Keratinocyte (primary cell): ENCODE results near the gene ADAMTS2. TPM values are rescaled to one million over a fixed set of nuclear protein-coding genes. Genes with fewer than 3 reads are reported as not detected.

Experiments used
- DNase-seq: peaks from one replicate; pipeline ENCODE4 v3.0.0-alpha.2; 2011; ENCODE audit warnings: low read depth, missing footprints, low spot score
- FAIRE-seq: peaks from 2 replicates; lab custom pipeline; 2011; peaks lifted over from hg19 to GRCh38; lab: Jason Lieb, UNC
- H2AFZ ChIP-seq: 2 replicates; pipeline ENCODE4 v1.6.0; 2012; ENCODE audit warnings: low read length, control low read depth, inconsistent platforms; ENCODE audit not compliant: control insufficient read depth
- H3K27ac ChIP-seq: 2 replicates; pipeline ENCODE4 v1.5.1; 2011; ENCODE audit warnings: low read length; ENCODE audit not compliant: control insufficient read depth, insufficient read depth
- H3K27me3 ChIP-seq: 3 replicates; pipeline ENCODE4 v1.6.0; 2011; ENCODE audit warnings: low read length; ENCODE audit not compliant: control insufficient read depth, insufficient read depth; ENCODE audit errors: extremely low read depth
- H3K36me3 ChIP-seq, 2 experiments: 2 replicates in 1 of 2; 3 replicates in 1 of 2; pipeline ENCODE4 v1.5.1; 2011; ENCODE audit warnings: low read length in 2 of 2, mild to moderate bottlenecking in 1 of 2; ENCODE audit not compliant: control insufficient read depth in 2 of 2, insufficient read depth in 2 of 2; ENCODE audit errors: extremely low read depth in 1 of 2
- H3K4me1 ChIP-seq: 3 replicates; pipeline ENCODE4 v1.5.1; 2011; ENCODE audit warnings: low read length; ENCODE audit not compliant: control insufficient read depth, insufficient read depth; ENCODE audit errors: extremely low read depth
- H3K4me2 ChIP-seq: 3 replicates; pipeline ENCODE4 v1.6.0; 2011; ENCODE audit warnings: low read depth, low read length; ENCODE audit not compliant: control insufficient read depth, insufficient read depth; ENCODE audit errors: extremely low read depth
- H3K4me3 ChIP-seq, 3 experiments: fragments of 200-600 bp in 1 of 3; sonication (generic) in 1 of 3; 2 replicates in 2 of 3; 3 replicates in 1 of 3; pipeline ENCODE4 v1.5.1; 2011 to 2016; ENCODE audit warnings: low read length in 3 of 3, mild to moderate bottlenecking in 3 of 3, control low read depth in 2 of 3, inconsistent platforms in 1 of 3, low read depth in 1 of 3, mixed read lengths in 1 of 3, mixed run types in 1 of 3, moderate library complexity in 1 of 3; ENCODE audit not compliant: control insufficient read depth in 2 of 3, insufficient read depth in 2 of 3; ENCODE audit errors: extremely low read depth in 1 of 3
- H3K79me2 ChIP-seq: 2 replicates; pipeline ENCODE4 v1.6.0; 2012; ENCODE audit warnings: low read length; ENCODE audit not compliant: control insufficient read depth, insufficient read depth
- H3K9ac ChIP-seq: 3 replicates; pipeline ENCODE4 v1.6.0; 2011; ENCODE audit warnings: low read length; ENCODE audit not compliant: control insufficient read depth, insufficient read depth; ENCODE audit errors: extremely low read depth
- H3K9me1 ChIP-seq: 3 replicates; pipeline ENCODE4 v1.6.0; 2011; ENCODE audit warnings: low read length; ENCODE audit not compliant: control insufficient read depth, insufficient read depth; ENCODE audit errors: extremely low read depth
- H3K9me3 ChIP-seq: 2 replicates; pipeline ENCODE4 v1.5.1; 2012; ENCODE audit warnings: low read depth, low read length; ENCODE audit not compliant: control insufficient read depth
- H4K20me1 ChIP-seq: 3 replicates; pipeline ENCODE4 v1.6.0; 2011; ENCODE audit warnings: low read length; ENCODE audit not compliant: control insufficient read depth, insufficient read depth; ENCODE audit errors: extremely low read depth
- CTCF ChIP-seq, 3 experiments: IDR thresholded peaks in 1 of 3; conservative IDR thresholded peaks in 1 of 3; optimal IDR thresholded peaks in 1 of 3; 2 replicates in 2 of 3; 3 replicates in 1 of 3; pipeline versions ENCODE3 to v1.5.1; 2011; ENCODE audit warnings: low read length in 3 of 3, mild to moderate bottlenecking in 3 of 3, moderate library complexity in 2 of 3, control low read depth in 1 of 3, inconsistent platforms in 1 of 3; ENCODE audit not compliant: insufficient read depth in 2 of 3; ENCODE audit errors: extremely low read depth in 1 of 3
- EZH2 ChIP-seq: IDR thresholded peaks from one replicate; pipeline ENCODE4 v1.6.1; 2012; ENCODE audit warnings: inconsistent platforms, mild to moderate bottlenecking, low read length, moderate library complexity
- dilution Hi-C: fragments of 300-500 bp; cut with MboI; formaldehyde crosslinking; loops from one replicate; pipeline ENCODE4 v1.7.0; 2020; ENCODE audit warnings: low sequenced_read_pairs; ENCODE audit not compliant: extremely low pct_ligation_motif_present
- polyA plus RNA-seq, 5 experiments: library from polyadenylated mRNA; depleted of rRNA in 3 of 5; stranded (reverse) in 3 of 5; stranded (forward) in 1 of 5; unstranded in 1 of 5; fragments of >200 nt; gene quantifications; 1 replicate in 1 of 5; 2 replicates in 3 of 5; 3 replicates in 1 of 5; pipeline versions ENCODE4 v1.2.1 to v1.2.3, GENCODE V29; 2011 to 2012; ENCODE audit warnings: missing spikeins in 2 of 5, low read depth in 1 of 5, low replicate concordance in 1 of 5

Gene ADAMTS2
- polyA plus RNA-seq, 1 donor (not counting 4 experiments of a cell fraction or from before 2014, with no cell fraction given), result not detected

- Histone ChIP-seq H2AFZ (no peak overlapping the region), H3K4me1 (no peaks in the 10 kb centered on the region), H3K9me3 (peaks cover 10% of the 10 kb centered on the region), H3K79me2 (no peaks in the 10 kb centered on the region), H3K9ac (no peak overlapping the region), H3K27ac (no peak overlapping the region), H3K4me3 (no peak overlapping the region), H4K20me1 (no peaks in the 10 kb centered on the region), H3K9me1 (no peaks in the 10 kb centered on the region), H3K27me3 (no peaks in the 10 kb centered on the region), H3K36me3 (no peaks in the 10 kb centered on the region), H3K4me2 (no peak overlapping the region)
- TF ChIP-seq CTCF (optimal IDR thresholded peaks at IDR 0.05 in 1 of 3, IDR thresholded peaks at IDR 0.05 in 1 of 3, conservative IDR thresholded peaks at IDR 0.05 in 1 of 3; ENCODE audit: extremely low read depth in 1 of 3, insufficient read depth in 2 of 3, low read length in 3 of 3) (no peak), EZH2 (no peak)
- FAIRE-seq, result no peak
- dilution Hi-C loops, result no loop called here
- DNase-seq, result no peak
These were observed 93.8 kb downstream of the ADAMTS2 start for GRCh38 chr5:179251276-179251969.

GRCh38 chr5:179250561-179251225 is 94.6 kb downstream of the ADAMTS2 start:
- H3K79me2 ChIP-seq, result no peaks in the 10 kb centered on the region
- no peak overlapping the region for H3K4me3 ChIP-seq
- no peak overlapping the region for H3K4me2 ChIP-seq
- no peak overlapping the region for H2AFZ ChIP-seq
- no peak overlapping the region for H3K9ac ChIP-seq
- H3K27ac ChIP-seq, result no peak overlapping the region
- H3K27me3 ChIP-seq, result no peaks in the 10 kb centered on the region
- peaks cover 9% of the 10 kb centered on the region for H3K9me3 ChIP-seq
- no peaks in the 10 kb centered on the region for H3K9me1 ChIP-seq
- dilution Hi-C loops, result no loop called here
- TF ChIP-seq CTCF (optimal IDR thresholded peaks at IDR 0.05 in 1 of 3, IDR thresholded peaks at IDR 0.05 in 1 of 3, conservative IDR thresholded peaks at IDR 0.05 in 1 of 3; ENCODE audit: extremely low read depth in 1 of 3, insufficient read depth in 2 of 3, low read length in 3 of 3), result no peak
- no peak for TF ChIP-seq EZH2
- H3K4me1 ChIP-seq, result no peaks in the 10 kb centered on the region
- no peaks in the 10 kb centered on the region for H3K36me3 ChIP-seq
- H4K20me1 ChIP-seq, result no peaks in the 10 kb centered on the region
- no peak for DNase-seq
- no peak for FAIRE-seq
